HT1080 (cell line): ENCODE data around the gene RAD50. TPM values are rescaled to one million over a fixed set of nuclear protein-coding genes. Genes with fewer than 3 reads are reported as not detected.
A peak's percentile ranks its signal among the peaks of the same experiment; 100 is the strongest.
"Not testable (repeated sequence)": the region's sequence is repeated elsewhere in the genome, so short reads cannot be mapped to it uniquely, and the experiment has no call there.

Experiments
- DNase-seq: peaks from one replicate; pipeline ENCODE4 v3.0.0-alpha.2; 2015; ENCODE audit warnings: low read depth
- total RNA-seq: library from RNA; depleted of rRNA; stranded (reverse); fragments of >200 nt; shearing (Covaris generic); gene quantifications from 2 replicates; pipeline ENCODE4 v1.2.3, GENCODE V29; 2014

Gene RAD50
- total RNA-seq, 1 experiment from 2014 or later: 12.1 TPM

GRCh38 chr5:132556153-132556762, 519 bp upstream of the RAD50 start:
- DNase-seq: no peak

- peak; percentile 6 for DNase-seq
Measured at GRCh38 chr5:132557478-132558172, 848 bp downstream of the RAD50 start.

DNA sequence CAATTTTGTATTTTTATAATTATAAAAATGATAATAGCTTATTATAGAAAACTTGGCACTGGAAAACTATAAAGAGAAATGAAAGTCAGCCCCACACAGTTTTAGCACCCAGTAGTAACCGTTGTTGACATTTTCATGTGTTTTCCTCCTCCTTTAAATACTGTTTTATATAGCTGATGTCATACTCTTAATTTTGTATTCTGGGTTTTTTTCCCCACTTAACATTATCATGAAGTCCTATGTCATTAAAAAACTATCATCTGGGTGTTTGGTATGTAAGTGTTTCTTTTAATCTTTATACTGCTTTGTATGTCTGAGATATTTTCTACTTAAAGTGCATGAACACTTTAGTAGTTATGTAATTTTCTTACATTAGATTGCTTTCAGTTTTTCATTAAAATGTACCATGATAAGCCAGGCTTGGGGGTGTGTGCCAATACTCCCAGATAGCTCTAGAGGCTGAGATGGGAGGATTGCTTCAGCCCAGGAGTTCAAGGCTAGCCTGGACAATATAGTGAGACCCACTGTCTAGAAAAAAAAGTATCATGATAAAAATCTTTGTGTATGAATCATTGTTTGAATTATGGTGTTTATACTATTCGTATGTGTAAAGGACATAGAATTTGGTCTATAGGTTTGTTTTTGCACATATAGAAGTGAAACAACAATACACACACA, 2.7 kb downstream of the RAD50 start:
- DNase-seq: no peak

DNA sequence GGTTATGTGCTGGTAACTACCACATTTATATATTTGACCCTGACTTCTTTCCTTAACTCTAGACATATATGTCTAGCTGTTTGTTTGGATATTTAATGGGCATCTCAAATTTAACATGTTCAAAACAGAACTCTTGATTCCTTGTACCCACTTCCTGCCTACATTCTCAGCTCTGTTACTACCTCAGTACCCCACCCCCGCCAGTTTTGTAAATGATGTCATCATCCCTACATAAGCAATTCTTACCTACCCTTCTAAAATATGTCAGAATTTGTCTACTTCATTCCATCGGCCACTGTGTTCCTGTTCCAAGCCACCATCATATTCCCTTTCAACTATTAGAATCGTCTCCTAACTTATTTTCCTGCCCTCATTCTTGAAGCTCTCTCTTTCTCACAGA, 4.8 kb downstream of the RAD50 start:
- DNase-seq: no peak

DNA sequence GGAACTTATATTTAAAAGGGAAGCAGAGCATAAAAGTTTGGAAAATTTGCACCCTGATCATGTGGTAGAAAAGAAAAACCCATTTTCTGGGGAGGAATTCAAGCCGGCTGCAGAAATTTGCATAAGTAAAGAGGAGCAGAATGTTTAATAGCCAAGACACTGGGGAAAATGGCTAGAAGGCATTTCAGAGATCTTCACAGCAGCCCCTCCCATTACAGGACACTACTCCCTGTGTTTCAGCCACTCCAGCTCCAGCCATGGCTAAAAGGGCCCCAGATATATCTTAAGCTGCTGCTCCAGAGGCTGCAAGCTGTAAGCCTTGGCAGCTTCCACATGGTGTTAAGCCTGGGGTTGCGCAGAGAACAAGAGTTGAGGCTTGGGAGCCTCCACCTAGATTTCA, 7.8 kb downstream of the RAD50 start:
- DNase-seq: not testable (repeated sequence)

DNA sequence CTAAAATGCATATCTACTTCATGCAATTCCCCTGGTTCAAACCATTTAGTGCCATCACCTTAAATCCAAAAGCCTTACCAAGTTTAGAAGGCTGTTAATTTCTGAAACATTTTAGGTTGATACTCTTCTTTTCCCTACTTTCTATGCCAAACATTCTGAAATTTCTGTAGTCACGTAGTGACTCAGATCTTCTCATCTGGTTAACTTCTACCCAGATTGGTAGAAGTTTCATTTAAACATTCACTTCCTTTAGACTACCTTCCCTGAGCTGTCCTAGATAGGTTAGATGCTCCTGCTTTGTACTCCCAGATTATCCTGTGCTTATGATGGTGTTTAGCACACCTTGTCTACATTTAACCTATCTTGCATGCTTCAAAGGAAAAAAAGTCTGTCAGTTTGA, 9.9 kb downstream of the RAD50 start:
- DNase-seq: no peak

DNA sequence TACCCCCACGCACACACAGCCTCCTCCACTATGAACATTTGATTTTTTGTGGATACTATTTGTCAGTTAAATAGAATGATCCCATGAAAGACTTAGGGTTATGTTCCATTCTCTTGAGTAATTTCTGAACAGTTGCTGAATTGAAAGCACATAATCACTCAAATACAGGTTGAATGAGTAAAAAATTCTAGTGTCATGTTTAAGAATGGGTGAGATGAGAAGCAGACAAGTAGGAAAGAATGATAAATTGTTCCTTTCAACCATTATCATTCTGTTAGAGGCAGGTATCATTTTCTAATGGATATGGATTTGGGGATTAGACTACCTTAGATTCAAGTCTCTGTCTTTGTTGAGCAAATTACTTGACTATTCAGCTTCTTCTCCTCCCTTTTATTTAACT, 19.3 kb downstream of the RAD50 start:
- DNase-seq: no peak

GRCh38 chr5:132584560-132584959, 27.8 kb downstream of the RAD50 start:
- DNase-seq: not testable (repeated sequence)

- no peak for DNase-seq
Measured at GRCh38 chr5:132586063-132586462, 29.3 kb downstream of the RAD50 start.

DNA sequence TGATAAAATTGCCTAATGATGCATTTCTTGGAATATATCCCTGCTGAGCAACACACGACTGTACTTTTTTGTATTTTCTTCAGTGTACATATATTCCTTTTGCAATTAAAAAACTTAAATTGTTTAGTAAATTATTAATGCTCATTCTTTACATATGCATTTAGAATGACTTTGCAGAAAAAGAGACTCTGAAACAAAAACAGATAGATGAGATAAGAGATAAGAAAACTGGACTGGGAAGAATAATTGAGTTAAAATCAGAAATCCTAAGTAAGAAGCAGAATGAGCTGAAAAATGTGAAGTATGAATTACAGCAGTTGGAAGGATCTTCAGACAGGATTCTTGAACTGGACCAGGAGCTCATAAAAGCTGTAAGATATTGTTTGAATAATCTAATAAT, 32.7 kb downstream of the RAD50 start:
- no peak for DNase-seq

GRCh38 chr5:132591145-132591544, 34.4 kb downstream of the RAD50 start:
- peak; percentile 6 for DNase-seq

DNA sequence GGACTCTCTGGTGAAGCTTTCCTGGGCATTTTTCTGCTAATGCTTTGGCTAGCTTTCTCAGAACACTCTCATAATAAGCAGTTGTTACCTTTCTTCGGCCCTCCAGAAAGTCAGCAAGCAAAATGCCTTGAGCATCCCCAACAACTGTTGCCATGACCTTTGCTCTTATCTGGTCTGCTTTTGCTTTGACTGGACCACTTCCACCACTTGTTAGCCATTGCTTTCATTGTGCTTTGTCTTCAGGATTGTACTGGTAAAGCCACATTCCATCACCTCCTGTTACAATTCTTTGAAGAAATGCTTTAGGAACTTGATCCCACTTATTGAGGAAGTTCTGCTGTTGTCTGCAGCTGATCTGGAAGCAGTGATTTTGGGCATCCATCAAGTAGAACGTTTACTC, 35.7 kb downstream of the RAD50 start:
- DNase-seq: no peak

DNA sequence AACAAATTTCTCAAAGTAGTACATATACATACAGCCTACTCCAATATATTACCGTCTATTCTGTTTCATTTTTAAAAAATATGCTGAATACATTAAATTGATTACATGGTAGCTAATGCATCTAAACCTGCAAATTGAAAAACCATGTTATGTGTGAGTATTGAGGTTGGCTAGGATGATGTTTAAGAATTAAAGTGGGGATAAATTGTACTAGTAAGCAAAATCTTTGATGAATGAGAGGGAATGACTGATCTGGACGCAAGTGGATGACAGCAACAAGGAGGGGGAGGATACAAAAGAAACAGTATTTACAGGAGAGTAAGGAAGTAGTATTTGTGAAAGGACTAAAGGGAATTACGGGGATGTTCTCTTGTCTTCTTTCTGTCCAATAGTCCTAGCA, 37.4 kb downstream of the RAD50 start:
- DNase-seq: no peak

- DNase-seq: no peak
Measured at GRCh38 chr5:132595624-132596023, 38.8 kb downstream of the RAD50 start.

DNA sequence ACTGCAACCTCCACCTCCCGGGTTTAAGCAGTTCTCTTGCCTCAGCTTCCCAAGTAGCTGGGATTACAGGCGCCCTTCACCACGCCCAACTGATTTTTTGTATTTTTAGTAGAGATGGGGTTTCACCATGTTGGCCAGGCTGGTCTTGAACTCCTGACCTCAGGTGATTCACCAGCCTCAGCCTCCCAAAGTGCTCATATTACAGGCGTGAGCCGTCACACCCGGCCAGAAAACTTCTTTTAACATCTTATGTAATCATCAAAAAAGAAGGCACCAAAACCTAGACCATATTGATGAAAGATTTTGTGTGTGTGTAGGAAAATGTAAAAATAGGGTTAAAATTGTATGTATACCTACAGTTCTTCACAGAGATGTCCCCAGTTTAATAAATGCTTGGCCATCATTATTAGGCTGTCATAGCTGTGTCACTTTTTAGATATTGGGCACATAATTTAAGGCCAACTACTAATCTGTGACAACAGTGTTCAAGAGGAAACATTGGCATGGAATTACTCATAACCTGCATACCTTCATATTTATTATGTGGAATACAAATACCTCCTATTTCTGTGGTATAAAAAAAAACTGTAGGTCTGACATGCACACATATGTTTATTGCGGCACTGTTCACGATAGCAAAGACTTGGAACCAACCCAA, 44.4 kb downstream of the RAD50 start:
- DNase-seq: peak; percentile 71

DNA sequence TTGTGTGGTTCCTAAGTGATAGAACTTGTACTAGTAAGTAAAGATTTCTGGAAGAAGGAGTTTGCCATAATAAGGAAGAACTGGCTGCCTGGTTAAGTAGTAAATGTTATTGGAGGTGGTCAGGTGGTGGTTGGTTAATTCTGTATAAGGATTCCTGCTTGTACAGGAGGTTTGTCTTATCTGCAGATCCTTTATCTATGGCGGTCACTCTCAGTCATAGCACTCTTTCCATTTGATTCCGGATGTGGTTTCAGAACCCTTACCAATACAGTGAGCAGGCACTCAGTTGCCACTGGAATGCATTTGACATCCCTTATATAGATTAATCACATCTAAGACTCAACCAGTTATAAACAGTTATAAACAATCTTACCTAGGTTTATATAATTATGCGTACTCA, 50.3 kb downstream of the RAD50 start:
- peak; percentile 58 for DNase-seq

GRCh38 chr5:132608107-132608506, 51.3 kb downstream of the RAD50 start:
- no peak for DNase-seq

DNA sequence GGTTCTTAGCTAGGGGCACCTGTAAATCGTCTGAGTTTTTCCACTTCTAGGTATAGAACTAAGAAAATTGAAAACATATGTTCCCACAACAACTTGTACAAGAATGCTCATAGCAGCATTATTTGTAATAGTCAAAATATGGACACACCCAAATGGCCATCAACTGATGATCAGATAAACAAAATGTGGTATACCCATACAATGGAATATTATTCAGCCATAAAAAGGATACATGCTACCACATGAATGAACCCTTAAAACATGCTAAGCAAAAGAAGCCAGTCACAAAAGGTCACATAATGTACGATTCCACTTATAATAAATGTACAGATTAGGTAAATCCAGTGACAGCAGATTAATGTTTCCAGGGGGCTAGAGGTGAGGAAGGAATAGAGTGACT, 55.2 kb downstream of the RAD50 start:
- no peak for DNase-seq

DNA sequence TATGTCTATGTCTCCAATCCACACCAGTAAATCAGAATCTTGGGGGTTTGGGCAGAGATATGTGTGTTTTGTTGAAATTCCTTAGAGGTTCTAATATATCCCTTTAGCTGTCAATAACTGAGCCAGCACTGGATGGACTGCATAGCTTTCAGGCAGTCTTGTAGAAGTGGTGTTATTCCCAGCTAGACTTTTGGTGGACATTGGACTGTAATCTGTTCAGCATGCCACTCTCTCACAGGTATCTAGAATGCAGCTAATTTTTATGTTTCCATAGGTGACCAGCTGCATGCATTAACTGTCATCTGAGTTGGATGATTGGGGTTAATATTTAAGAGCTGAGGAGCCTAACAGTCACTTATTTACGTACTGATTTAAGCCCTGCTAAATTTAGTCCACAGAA, 56.1 kb downstream of the RAD50 start:
- DNase-seq: no peak

- DNase-seq: no peak
Measured at GRCh38 chr5:132621699-132622098, 64.9 kb downstream of the RAD50 start.

DNA sequence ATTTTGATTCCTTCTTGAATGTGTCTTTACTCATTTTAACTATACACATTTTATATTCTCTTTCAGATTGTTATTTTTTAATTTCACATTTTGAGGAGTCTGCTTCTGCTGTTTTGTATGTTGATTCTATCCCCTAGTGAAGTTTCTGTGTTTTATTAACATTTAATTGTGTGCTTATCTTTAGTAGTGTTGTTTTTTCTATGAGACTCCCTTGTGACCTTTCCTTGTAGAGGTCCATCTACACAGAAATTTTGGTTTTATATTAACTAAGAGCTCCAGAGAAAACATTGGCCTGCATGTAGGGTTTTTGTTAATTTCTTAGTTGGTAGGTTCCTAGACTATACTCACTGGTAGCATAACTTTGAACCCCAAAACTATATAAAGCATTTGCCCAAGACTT, 65.8 kb downstream of the RAD50 start:
- no peak for DNase-seq

DNA sequence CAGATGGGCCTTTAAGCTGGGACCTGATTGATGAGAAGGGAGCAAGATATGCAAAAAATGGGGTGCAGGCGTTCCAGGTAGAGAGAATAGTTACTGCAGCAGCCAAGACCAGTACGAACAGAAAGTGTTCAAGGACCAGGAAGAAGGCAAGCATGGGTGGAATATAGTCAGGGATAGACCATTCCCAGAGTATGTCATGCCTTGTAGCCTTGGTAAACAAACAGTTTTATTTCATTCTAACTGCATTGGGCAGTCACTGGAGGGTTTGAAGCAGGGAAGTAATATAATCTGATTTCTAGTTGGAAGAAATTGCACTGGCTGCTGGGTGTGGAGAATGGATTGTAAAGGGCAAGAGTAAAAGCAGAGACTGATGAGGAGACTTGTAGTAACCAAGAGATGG, 70.7 kb downstream of the RAD50 start:
- DNase-seq: no peak
